Cortex of kidney (tissue), 1 donor: Measurements from ENCODE around the gene TRIM10.
"Not testable (repeated sequence)": the region's sequence is repeated elsewhere in the genome, so short reads cannot be mapped to it uniquely, and the experiment has no call there.

Source experiments
- DNase-seq: peaks from one replicate; lab custom pipeline; 2025; lab: John Stamatoyannopoulos, UW

The TRIM10 gene

DNA sequence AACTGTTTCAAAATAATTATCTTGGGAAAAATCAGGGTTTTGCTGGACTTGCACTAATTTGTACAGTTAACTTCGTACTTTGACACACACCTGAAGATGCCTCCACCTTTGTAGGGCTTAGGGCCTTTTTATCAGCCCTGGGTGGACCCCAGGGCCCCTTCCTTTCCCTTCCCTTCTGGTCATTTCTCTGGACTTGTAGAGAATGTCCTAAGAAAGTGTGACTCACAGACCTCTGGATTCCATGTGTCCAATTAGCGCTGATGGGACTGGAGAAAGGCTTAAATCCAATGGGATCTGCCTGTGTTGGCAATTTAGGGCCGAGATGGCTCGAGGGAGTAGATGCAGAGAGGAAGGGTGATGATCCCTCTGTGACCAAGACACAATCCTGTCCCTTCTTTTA is 11.7 kb upstream of the TRIM10 start:
- DNase-seq: no peak

DNA sequence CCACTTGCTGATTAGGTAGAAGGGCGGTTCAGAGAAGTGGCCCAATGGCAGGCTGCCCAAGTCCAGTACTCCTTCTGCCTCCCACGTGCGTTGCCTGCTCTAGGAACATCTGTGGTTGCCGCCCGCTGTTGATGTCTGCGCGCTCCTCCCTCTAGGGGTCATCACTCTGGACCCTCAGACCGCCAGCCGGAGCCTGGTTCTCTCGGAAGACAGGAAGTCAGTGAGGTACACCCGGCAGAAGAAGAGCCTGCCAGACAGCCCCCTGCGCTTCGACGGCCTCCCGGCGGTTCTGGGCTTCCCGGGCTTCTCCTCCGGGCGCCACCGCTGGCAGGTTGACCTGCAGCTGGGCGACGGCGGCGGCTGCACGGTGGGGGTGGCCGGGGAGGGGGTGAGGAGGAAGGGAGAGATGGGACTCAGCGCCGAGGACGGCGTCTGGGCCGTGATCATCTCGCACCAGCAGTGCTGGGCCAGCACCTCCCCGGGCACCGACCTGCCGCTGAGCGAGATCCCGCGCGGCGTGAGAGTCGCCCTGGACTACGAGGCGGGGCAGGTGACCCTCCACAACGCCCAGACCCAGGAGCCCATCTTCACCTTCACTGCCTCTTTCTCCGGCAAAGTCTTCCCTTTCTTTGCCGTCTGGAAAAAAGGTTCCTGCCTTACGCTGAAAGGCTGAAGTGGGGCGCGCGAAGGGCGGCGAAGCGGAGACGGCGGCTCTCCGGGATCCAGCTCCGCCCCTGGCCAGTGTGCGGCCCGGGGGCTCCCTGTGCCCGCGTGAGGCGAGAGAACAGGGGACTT is 10.9 kb upstream of the TRIM10 start:
- DNase-seq: no peak

DNA sequence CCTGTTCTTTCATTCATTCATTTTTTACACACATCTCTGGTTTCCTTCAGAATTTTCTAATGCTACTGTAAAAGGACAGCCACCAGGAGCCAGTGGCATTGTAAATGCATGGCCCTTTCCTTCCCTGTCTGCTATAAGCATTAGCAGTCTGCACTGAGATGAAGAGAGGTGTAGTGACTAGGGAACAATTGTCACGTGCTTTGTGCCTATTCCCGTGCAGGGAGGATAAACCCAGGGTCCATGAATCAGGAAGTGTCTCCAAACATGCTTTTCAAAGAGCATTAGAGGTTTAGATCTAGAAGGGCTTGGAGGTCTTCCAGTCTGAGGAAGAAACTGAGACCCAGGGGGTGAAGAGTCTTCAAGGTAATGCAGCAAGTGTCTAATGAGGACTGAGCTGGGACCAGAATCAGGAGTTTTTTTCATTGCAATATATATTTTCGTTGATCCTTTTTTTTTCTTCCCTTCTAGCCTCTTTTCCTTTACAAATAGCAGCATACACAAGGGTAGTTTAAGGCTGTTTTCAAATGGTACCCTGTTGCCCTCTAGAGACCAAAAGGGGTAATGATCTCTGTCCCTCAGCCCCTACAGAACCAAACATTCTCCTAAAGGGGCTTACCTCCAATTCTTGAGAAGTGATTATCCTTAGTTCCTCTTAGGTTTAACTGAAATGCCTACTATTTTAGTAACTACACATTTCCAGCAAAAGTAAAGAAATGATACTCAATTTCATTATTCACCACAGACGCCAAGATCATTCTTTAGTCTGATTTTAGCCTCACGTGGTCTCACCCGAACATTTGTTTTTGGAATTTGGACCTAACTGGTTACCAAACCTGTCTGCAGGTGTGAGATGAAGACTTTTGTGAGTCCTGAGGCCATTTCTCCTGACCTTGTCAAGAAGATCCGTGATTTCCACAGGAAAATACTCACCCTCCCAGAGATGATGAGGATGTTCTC is 8.9 kb upstream of the TRIM10 start:
- DNase-seq: no peak

DNA sequence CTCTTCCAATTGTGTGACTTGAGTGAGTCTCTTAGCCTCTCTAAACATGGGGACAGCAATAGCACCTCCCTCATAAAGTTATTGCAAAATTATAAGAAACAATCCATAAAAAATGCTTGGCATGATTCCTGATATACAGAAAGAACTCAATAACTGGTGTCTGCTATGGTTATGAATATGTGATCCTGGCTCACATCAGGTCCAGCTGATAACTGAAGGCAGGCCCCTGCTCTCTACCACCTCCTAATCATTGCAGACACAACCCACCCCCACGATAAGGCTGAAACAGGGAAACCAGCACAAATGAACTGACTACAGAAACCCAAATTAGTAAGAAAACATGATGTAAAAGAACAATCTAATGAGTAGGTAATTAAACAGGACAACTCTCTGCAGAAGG is 7.7 kb upstream of the TRIM10 start:
- DNase-seq: no peak

DNA sequence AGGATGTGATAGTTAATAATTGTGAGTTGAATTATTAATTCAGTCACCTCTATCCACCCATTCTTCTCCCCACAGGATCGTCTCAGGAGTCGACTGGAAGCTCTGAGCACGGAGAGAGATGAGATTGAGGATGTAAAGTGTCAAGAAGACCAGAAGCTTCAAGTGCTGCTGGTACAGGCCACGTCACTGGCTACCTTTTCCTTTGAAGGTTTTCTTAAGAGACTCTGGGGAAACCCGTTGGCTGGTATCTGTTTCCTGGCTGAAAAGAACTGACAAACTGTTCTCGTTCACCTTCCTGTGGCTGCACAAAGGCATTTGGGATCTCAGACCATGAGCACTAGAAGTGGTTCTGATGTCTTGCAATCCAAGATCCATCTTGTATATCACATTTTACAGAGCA is 6.1 kb upstream of the TRIM10 start:
- DNase-seq: no peak

DNA sequence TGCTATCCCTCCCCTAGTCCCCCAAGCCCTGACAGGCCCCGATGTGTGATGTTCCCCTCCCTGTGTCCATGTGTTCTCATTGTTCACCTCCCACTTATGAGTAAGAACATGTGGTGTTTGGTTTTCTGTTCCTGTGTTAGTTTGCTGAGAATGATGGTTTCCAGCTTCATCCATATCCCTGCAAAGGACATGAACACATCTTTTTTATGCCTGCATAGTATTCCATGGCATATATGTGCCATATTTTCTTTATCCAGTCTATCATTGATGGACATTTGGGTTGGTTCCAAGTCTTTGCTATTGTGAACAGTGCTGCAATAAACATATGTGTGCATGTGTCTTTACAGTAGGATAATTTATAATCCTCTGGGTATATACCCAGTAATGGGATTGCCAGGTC is 4.2 kb upstream of the TRIM10 start:
- not testable (repeated sequence) for DNase-seq

DNA sequence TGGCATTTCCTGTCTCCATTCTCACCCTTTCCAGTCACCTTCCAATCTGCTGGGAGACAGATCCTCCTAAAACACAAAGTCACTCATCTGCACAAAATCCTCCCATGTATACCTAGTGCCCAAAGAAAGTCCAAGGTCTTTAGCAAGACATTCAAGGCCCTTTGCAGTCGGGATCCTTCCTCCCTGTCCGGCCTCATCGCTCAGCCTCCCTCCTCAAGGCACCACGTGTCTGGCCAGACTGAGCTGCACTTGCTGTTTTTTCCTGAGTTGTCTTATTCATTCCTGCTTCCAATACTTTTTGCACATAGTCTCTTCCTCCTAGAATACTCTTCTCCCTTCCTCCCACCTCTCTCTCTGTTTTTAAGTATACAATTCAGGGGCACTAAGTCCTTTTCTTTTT is 3.7 kb upstream of the TRIM10 start:
- DNase-seq: no peak

DNA sequence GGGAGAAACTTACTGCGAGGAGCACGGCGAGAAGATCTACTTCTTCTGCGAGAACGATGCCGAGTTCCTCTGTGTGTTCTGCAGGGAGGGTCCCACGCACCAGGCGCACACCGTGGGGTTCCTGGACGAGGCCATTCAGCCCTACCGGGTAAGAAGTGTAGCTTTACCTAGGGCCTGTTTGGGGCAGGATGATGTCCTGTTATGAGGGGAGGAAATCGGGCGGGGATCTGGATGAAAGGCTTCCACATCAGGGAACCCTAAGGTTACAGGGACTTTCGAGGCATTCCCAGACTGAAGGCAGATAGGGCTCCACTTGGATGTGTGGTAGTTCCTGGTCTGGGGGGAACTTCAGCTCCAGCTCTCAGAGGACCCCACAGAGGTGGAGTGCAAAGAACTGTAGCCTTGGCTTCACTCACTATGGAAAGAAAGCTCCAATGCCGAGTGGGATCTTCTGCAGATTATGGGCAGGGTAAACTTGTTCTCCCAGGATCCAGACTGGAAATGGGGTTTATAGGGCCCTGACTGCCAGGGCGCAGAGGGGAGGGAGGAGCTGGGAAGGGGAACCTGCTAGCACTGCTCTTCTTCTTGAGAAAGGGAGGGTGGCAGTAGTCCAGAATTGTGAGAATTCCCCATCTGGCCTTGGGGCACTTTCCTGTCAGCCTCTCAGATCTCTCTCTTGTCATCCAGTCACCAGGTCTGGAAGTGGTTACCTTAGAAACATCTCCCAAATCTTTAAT is 3.1 kb upstream of the TRIM10 start:
- DNase-seq: no peak

DNA sequence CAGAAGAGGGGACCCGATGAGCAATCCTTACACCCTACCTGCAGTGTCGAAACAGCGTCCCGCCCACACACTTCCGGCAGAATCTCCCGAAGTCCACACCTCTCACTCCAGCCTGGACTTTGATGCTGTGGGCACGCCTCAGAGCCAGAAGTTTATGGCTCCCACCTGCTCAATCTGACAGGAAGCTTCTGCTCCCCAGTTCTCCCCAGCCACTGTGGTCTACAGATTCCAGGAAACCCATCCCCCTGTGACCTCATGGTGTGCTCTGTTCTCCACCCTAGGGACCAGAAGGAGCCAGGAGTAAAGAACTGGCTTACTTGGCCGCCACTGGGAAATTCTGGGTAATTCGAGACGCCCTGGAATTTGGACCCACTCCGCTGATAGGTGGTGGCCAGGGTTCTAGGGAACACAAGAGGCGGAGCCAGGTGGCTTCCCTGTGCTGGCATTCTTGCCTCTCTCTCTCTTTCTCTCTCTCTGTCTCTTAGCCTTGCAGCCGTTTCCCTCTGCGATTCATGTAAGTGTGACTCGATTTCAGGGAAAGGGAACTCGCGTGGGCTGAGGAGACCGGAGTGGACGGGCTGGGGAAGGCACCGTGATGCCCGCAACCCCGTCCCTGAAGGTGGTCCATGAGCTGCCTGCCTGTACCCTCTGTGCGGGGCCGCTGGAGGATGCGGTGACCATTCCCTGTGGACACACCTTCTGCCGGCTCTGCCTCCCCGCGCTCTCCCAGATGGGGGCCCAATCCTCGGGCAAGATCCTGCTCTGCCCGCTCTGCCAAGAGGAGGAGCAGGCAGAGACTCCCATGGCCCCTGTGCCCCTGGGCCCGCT is 2.3 kb upstream of the TRIM10 start, which contains the start of gene TRIM15:
Gene TRIM15, plus strand, starts transcription at position 457 of the 828 bp plus-strand sequence. Its CDS starts 139 bp downstream, at position 596.
- DNase-seq: no peak

DNA sequence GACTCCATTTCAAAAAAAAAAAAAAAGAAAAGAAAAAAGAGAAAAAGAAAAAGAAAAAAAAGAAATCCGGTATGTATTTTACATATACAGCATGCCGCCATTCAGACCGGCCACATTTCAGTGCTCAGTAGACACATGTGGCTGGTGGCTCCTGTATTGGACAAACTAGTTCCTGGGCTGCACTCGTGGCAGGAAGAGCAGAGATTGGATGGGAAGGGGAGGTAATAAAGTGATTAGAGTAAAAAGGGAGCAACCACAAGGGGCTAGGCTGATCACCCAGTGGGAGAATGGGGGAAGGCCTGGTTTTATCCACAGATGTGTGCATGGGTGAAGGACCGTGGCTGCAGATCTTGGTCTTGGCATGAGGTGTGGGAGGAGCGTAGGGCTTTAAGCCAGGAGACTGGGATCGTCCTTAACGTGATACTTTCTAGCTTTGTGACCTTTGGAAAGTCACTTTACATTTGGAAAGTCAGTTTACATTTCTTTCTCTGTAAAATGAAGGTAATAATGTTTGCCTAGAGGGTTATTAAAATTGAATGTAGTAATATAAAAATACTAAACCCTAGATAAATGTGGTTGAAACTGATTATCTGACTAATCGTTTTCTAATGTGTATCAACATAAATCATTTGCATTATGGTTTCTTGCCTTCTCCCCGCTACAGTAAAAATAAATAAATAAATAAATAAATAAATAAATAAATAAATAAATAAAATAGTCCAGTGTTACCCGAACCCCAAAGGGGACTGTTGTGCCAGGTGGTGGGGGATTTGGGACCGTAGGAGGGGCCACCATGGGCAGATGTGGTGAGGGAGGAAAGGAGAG is 1.5 kb upstream of the TRIM10 start:
- no peak for DNase-seq

DNA sequence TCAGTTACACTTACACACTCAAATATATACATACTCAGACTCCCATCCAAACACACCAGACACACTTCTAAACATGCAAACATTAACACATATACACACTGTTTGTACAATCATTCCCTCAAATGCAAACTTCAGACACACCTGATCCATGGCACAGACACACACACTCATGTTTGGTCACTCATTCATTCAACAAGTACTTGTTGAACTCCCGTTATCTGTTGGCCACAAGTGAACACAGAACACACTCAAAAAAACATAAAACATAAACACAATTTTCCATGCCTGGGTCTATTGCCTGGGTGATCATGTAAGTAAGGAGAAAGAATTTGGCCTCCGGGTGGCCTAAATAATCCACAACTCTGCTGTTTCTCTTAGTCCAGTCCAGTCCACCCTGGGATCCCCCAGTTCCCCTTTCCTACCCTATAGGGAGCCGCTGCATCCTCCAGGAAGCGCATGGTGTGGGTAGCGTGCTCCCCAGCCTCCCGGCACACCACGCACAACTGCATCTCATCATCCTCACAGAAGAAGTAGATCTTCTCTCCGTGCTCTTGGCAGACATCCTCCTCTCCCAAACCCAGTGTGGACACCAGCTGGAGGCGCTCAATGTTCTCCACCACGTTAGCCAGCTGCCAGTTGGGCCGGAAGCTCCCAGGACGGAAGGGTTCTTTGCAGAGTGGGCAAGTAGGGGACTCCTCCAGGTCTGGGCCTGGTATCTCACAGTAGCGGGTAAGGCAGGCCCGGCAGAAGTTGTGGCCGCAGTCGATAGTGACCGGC is 815 bp downstream of the TRIM10 start:
- no peak for DNase-seq

DNA sequence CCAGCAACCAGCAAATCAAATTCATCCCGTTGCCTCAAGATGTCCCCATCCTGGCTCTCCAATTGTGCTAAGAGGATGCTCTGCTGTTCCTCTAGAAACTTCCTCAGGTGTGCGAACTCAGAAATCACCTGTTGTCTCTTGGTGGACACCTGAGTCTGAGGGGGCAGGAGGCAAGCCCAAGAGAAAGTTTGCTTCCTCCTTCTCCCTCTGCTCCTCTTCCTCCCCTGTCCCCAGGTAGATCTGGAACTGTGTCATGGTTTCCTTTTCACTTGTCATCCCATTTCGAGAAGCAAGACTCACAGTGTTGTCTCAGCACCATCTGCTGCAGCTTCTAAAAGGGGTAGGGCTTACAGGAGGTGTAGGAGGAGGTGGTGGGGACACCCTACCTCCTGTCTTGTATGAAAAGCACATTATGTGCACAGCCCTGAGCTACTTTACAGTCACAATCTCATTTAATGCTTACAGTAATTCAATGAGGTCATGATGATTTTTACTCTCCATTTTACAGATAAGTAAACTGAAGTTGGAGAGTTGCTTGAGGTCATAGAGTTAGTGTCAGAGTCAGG is 2.5 kb downstream of the TRIM10 start:
- no peak for DNase-seq

DNA sequence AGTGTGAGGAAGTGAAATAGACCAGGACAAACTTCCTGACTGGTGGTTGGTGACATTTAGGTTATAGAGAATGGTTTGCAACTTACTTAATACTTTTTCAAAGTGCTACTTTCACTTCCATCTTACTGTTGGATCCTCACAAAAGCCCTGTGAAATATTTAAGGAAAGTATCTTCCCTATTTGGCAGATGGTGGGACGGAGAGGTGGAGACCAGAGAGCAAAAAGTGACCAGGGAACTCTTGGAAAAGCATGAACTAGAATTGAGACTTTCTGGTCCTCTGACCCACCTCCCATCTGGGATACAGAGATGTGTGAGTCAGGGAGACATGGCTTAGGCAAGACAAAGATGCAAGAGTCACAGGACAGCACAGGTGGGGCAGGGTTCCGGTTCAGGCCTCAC is 3.0 kb downstream of the TRIM10 start:
- DNase-seq: no peak

DNA sequence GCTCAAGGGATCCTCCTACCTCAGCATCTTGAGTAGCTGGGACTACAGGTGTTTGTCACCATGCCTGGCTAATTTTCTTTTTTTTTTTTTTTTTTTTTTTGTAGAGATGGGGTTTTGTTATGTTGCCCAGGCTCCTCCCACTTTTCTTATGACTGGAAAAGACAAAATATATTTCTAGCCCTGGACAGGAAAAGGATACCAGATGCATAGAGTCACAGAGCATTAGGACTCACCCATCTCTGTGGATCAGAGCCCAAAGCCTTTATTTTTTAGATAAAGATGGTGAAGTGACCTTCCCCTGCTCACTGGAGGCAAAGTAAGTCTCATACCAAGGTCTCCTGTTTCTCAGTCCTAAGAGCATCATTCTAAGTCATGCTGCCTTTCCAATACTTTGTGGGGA is 3.4 kb downstream of the TRIM10 start:
- no peak for DNase-seq

DNA sequence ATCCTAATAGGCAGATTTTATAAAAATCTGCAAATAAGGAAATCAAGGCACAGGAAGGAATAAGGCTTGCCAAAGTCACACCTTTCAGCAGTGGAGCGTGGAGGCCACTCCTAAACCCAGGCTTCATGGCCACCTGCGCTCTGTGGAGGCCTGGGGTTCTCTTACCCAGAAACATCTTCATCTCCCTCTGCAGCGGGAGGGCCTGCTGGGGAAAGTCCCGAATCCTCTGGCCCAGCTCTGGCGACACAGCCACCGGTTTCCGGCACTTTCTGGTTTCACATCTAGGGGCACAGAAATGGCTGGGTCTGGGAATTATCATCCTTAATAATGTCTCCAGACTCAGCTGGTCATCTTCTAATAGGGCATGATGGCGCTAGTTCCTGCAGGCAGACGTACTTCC is 4.2 kb downstream of the TRIM10 start:
- DNase-seq: no peak

DNA sequence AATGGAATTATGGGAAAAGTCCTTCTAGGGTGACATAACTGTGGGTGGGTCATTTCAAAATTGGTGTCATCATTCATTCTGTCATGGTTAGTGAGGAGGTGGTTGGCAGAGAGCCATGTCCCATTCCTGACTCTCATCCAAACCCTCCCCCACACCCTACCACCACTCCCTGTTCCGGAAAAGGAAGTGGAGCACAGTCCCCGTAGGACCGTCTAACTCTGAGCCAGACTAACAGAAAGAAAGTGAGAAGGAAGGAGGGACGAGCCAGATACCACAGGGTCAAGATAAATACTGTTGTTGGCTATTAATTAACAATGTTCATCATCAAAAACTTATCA is 4.8 kb downstream of the TRIM10 start:
- DNase-seq: no peak

DNA sequence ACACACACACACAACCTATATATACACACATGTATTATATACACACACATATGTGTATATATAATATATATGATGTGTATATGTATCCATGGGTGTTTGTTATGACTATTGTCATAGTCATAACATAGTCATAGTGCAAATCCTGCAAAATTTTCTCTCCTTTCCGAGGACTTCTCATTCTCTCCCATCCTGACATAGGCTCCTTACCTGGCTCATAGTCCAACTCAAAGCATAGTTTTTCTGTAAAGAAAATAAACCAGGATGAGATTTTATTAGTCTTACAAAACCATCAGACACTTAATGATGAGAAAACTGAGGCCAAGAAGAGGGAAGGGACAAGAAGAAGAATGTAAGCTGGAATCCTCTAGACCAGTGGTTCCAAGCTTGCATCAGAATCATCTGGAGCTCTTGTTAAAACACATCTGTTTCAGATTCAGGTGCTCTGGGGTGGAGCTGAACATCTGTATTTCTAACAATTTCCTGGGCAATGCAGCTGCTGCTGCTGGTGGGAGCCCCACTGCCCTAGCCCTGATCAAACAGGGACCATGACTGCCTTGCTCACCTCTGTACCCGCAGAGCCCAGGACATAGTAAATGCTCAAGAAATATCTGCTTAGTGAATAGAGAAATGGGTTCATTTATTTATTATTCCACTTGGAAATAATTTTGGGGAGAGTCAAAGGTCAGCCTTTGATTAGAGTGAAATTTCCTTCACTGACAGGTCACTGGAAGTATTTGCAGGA is 5.3 kb downstream of the TRIM10 start:
- no peak for DNase-seq

DNA sequence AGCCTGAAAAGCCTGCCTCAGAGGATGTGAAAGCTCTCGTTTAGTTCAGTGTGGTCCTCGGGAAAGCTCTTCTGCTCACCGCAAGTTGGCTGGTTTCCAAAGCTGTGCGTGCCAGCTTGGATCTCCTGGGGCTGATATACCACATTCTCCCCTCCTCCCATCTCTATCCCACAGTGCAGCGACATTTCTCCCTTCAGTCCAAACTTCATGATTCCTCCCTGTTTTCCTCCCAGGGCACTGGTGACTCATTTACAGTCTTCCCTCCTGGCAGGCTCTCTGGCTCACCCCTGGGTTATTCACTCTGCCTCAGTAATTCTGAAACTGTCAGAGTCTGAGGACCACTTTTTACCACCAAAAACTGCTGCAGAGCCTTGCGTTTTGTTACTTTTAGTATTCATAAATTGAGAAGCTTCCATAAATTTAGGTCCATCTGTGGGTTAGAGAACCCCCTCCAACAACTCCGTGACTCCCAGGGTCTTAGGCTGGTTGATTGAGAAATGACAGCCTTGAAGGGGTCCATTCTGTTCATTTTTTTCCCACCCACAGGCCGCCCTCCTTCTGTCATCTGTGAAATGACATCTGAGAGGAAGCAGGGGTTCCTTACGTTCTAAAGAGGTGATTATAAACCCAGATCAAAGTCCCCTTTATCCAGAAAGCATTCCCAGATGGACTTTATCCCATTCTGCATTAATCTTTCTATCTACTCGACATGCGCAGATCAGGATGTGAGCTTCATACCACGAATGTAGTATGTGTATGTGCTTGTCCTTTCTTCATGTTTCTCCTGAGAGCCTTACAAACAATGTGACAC is 6.1 kb downstream of the TRIM10 start:
- no peak for DNase-seq
